Testis (tissue), 2 donors: Measurements from ENCODE around the gene MAST3.

Experiments used
- CTCF ChIP-seq, 3 experiments: fragments of 450-650 bp in 2 of 3; fragments of 200-600 bp in 1 of 3; sonication (generic) in 1 of 3; IDR thresholded peaks; one replicate each; pipeline ENCODE4 v1.5.1; 2016 to 2019; ENCODE audit warnings: antibody characterized with exemption in 3 of 3, mild to moderate bottlenecking in 2 of 3, moderate library complexity in 1 of 3
- POLR2A ChIP-seq: fragments of 450-650 bp; IDR thresholded peaks from one replicate; pipeline ENCODE4 v1.6.1; 2017; ENCODE audit warnings: antibody characterized with exemption, mild to moderate bottlenecking, moderate library complexity

GRCh38 chr19:18126097-18126496 lies 28.5 kb downstream of the MAST3 start:
- TF ChIP-seq CTCF (IDR thresholded peaks at IDR 0.05) (no peak), POLR2A (no peak)
